GM12878 (cell line): ENCODE measurements around the gene ADSS2. TPM values are rescaled to one million over a fixed set of nuclear protein-coding genes. Genes with fewer than 3 reads are reported as not detected.
A peak's percentile ranks its signal among the peaks of the same experiment; 100 is the strongest.

Source experiments
- ASH2L ChIP-seq: fragments of 300-600, 200-600 bp; sonication (generic); IDR thresholded peaks from 2 replicates; pipeline ENCODE4 v1.6.1; 2017; ENCODE audit warnings: low read depth, mild to moderate bottlenecking, borderline replicate concordance
- ATF7 ChIP-seq: fragments of 450-650 bp; IDR thresholded peaks from 2 replicates; pipeline ENCODE4 v1.6.1; 2016; ENCODE audit warnings: low read depth, mild to moderate bottlenecking
- BHLHE40 ChIP-seq, 2 experiments: fragments of 450-650 bp in 1 of 2; IDR thresholded peaks; 2 replicates each; pipeline ENCODE4 v1.6.1; 2011 to 2017; ENCODE audit warnings: low read depth in 2 of 2, borderline replicate concordance in 1 of 2, improper control_type of control experiment in 1 of 2, low read length in 1 of 2, mild to moderate bottlenecking in 1 of 2
- CHD2 ChIP-seq: IDR thresholded peaks from 2 replicates; pipeline ENCODE4 v1.6.1; 2011; ENCODE audit warnings: low read depth, low read length, improper control_type of control experiment, borderline replicate concordance
- EP300 ChIP-seq, 2 experiments: fragments of 150-350 bp in 1 of 2; IDR thresholded peaks; 2 replicates each; pipeline ENCODE4 v1.6.1; 2011 to 2012; ENCODE audit warnings: low read depth in 2 of 2, low read length in 2 of 2, borderline replicate concordance in 1 of 2, improper control_type of control experiment in 1 of 2, inconsistent platforms in 1 of 2; ENCODE audit not compliant: control insufficient read depth in 1 of 2
- EZH2 ChIP-seq: IDR thresholded peaks from 2 replicates; pipeline ENCODE4 v1.6.1; 2012; ENCODE audit warnings: low read depth, mild to moderate bottlenecking, control low read depth, inconsistent platforms, low read length, borderline replicate concordance; ENCODE audit not compliant: control insufficient read depth
- FOS ChIP-seq: IDR thresholded peaks from 3 replicates; pipeline ENCODE4 v1.6.1; 2011; ENCODE audit warnings: borderline replicate concordance; ENCODE audit not compliant: insufficient read length; ENCODE audit errors: extremely low read depth
- FOXM1 ChIP-seq: IDR thresholded peaks from 2 replicates; pipeline ENCODE4 v1.6.1; 2012; ENCODE audit warnings: low read depth, mild to moderate bottlenecking, inconsistent platforms, low read length, moderate library complexity
- GATAD2B ChIP-seq: fragments of 450-650 bp; conservative IDR thresholded peaks from 2 replicates; pipeline ENCODE4 v1.6.1; 2017; ENCODE audit warnings: low read depth, mild to moderate bottlenecking, moderate library complexity
- IKZF2 ChIP-seq, 2 experiments: fragments of 450-650 bp; IDR thresholded peaks; 2 replicates each; pipeline ENCODE4 v1.6.1; 2017; ENCODE audit warnings: mild to moderate bottlenecking in 2 of 2, moderate library complexity in 2 of 2
- MEF2A ChIP-seq: IDR thresholded peaks from 2 replicates; pipeline ENCODE4 v1.6.1; 2011; ENCODE audit warnings: low read depth, mild to moderate bottlenecking, low read length, moderate library complexity; ENCODE audit not compliant: insufficient read depth
- MXI1 ChIP-seq: fragments of 150-350 bp; IDR thresholded peaks from 2 replicates; pipeline ENCODE4 v1.6.1; 2011; ENCODE audit warnings: low read depth, mild to moderate bottlenecking, inconsistent platforms, low read length, improper control_type of control experiment
- NFXL1 ChIP-seq: fragments of 450-650 bp; IDR thresholded peaks from 2 replicates; pipeline ENCODE4 v1.6.1; 2017; ENCODE audit warnings: antibody characterized with exemption, mild to moderate bottlenecking, borderline replicate concordance
- POLR2A ChIP-seq: IDR thresholded peaks from 2 replicates; pipeline ENCODE4 v1.6.1; 2011; ENCODE audit warnings: low read depth, mild to moderate bottlenecking, low read length
- POLR2AphosphoS2 ChIP-seq: IDR thresholded peaks from 2 replicates; pipeline ENCODE4 v1.6.1; 2011; ENCODE audit warnings: low read depth, mild to moderate bottlenecking, low read length, improper control_type of control experiment, moderate library complexity
- RBBP5 ChIP-seq: fragments of 200-600 bp; sonication (generic); conservative IDR thresholded peaks from 2 replicates; pipeline ENCODE4 v1.6.1; 2016
- RELA ChIP-seq: fragments of 450-650 bp; IDR thresholded peaks from 2 replicates; pipeline ENCODE4 v1.8.0; 2014; ENCODE audit warnings: borderline replicate concordance; ENCODE audit not compliant: partially characterized antibody
- RUNX3 ChIP-seq: IDR thresholded peaks from 2 replicates; pipeline ENCODE4 v1.6.1; 2012; ENCODE audit warnings: low read length, inconsistent platforms
- SIN3A ChIP-seq: IDR thresholded peaks from 2 replicates; pipeline ENCODE4 v1.6.1; 2012; ENCODE audit warnings: low read depth, low read length, improper control_type of control experiment
- SREBF1 ChIP-seq: IDR thresholded peaks from 2 replicates; pipeline ENCODE4 v1.6.1; 2012; ENCODE audit warnings: mild to moderate bottlenecking, low read length
- SRF ChIP-seq, 2 experiments: IDR thresholded peaks; 2 replicates each; pipeline ENCODE4 v1.6.1; 2011; ENCODE audit warnings: low read depth in 2 of 2, low read length in 2 of 2, mild to moderate bottlenecking in 1 of 2, moderate library complexity in 1 of 2
- TARDBP ChIP-seq: IDR thresholded peaks from 2 replicates; pipeline ENCODE4 v1.6.1; 2016; ENCODE audit warnings: borderline replicate concordance
- ZNF384 ChIP-seq: IDR thresholded peaks from 2 replicates; pipeline ENCODE4 v1.6.1; 2012; ENCODE audit warnings: low read depth, mild to moderate bottlenecking, low read length, improper control_type of control experiment, borderline replicate concordance
- polyA plus RNA-seq, 11 experiments: library from polyadenylated mRNA; depleted of rRNA in 4 of 11; unstranded in 6 of 11; stranded (reverse) in 5 of 11; fragments of >200 nt; fragmentation: Nextera tagmentation in 4 of 11; fragmentation: Illumina TruSeq in 1 of 11; extraction: Ambion mirVana in 4 of 11; extraction: Trizol in 1 of 11; gene quantifications; 1 replicate in 1 of 11; 2 replicates in 10 of 11; pipeline versions ENCODE4 v1.2.1 to v1.2.3, GENCODE V29; 2011 to 2016; ENCODE audit warnings: inconsistent platforms in 2 of 11, missing spikeins in 2 of 11, low read depth in 1 of 11
- total RNA-seq, 4 experiments: library from RNA; depleted of rRNA in 3 of 4; stranded (reverse); fragments of >200 nt in 3 of 4; fragmentation: Illumina TruSeq in 1 of 4; extraction: Trizol in 1 of 4; gene quantifications; 2 replicates each; pipeline versions ENCODE4 v1.2.1 to v1.2.3, GENCODE V29; 2013 to 2021
- TF ChIP-seq, protein P1 (sequence below): IDR thresholded peaks from 2 replicates; pipeline ENCODE4 v1.6.1; 2012; ENCODE audit warnings: low read depth, low read length, improper control_type of control experiment
- TF ChIP-seq, protein P2 (sequence below): IDR thresholded peaks from 2 replicates; pipeline ENCODE4 v1.6.1; 2012; ENCODE audit warnings: low read length, inconsistent platforms
- TF ChIP-seq, protein P3 (sequence below): fragments of 450-650 bp; IDR thresholded peaks from 2 replicates; pipeline ENCODE4 v1.6.1; 2017; ENCODE audit warnings: borderline replicate concordance
- TF ChIP-seq, protein P4 (sequence below): IDR thresholded peaks from 2 replicates; pipeline ENCODE4 v1.6.1; 2011; ENCODE audit warnings: mild to moderate bottlenecking, low read depth, low read length, moderate library complexity; ENCODE audit not compliant: insufficient replicate concordance

Gene ADSS2
- total and polyA plus RNA-seq, 10 of the 15 experiments (the other 5 are each of a cell fraction or from before 2014, with no cell fraction given): 8.1 to 49.3 (median 40.6) TPM

DNA sequence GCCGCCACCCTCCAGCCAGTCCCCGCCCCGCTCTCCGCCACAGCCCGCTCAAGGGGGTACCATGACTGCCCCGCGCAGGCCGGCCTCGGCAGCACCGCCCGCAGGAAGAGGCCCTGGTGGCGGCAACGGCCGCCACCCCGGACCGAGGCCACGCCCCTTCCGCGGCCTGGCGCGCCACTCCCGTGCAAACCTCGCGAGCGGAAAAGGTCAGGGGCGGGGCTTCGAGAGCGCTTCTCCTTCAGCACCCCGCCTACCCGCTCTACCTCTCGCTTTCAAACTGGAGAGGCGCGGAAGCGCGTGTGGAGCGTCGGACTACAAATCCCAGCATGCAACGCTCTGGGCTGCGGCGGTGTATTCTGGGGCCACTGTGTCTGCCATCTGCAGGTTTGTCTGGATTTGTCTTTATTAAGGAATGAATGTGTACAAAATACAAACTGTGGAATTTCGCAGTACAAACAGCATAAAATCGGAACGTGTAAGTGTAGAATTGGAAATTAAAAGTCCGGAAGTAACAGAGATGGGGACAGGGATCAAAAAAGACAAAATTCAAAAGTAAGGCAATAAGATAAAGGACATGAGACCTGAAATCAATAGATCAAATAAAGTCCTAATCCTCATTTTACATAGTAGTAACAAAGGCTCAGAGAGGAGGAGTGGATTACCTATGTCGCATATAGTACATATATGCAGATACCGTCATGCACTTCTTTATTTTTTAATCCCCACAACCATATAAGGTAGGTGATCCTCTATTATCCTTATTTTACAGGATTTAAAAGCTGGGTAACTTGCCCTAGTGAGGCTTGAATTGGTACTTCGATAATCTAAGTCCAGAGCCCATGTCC lies 464 bp upstream of the ADSS2 start (continued):
- TF ChIP-seq CHD2: peak; percentile 97
- peak; percentile 4; the same call in 1 of the 2 replicates for TF ChIP-seq GATAD2B
- peak; percentile 76 for TF ChIP-seq RUNX3
- TF ChIP-seq SREBF1: peak; percentile 73
- no peak for TF ChIP-seq EP300 (IDR thresholded peaks at IDR 0.05; ENCODE audit: borderline replicate concordance in 1 of 2, control insufficient read depth in 1 of 2, low read depth in 2 of 2, low read length in 2 of 2)
- TF ChIP-seq ZNF384: no peak
- TF ChIP-seq TARDBP: 0 out of 2 replicates have a peak, but pooled peaks have one; percentile 67
- TF ChIP-seq EZH2: no peak
- TF ChIP-seq ASH2L: no peak
- TF ChIP-seq, protein P1, sequence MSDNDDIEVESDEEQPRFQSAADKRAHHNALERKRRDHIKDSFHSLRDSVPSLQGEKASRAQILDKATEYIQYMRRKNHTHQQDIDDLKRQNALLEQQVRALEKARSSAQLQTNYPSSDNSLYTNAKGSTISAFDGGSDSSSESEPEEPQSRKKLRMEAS: peak; percentile 54
- peak; percentile 34 for TF ChIP-seq RELA
- TF ChIP-seq, protein P2, sequence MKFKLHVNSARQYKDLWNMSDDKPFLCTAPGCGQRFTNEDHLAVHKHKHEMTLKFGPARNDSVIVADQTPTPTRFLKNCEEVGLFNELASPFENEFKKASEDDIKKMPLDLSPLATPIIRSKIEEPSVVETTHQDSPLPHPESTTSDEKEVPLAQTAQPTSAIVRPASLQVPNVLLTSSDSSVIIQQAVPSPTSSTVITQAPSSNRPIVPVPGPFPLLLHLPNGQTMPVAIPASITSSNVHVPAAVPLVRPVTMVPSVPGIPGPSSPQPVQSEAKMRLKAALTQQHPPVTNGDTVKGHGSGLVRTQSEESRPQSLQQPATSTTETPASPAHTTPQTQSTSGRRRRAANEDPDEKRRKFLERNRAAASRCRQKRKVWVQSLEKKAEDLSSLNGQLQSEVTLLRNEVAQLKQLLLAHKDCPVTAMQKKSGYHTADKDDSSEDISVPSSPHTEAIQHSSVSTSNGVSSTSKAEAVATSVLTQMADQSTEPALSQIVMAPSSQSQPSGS: no peak
- TF ChIP-seq, protein P3, sequence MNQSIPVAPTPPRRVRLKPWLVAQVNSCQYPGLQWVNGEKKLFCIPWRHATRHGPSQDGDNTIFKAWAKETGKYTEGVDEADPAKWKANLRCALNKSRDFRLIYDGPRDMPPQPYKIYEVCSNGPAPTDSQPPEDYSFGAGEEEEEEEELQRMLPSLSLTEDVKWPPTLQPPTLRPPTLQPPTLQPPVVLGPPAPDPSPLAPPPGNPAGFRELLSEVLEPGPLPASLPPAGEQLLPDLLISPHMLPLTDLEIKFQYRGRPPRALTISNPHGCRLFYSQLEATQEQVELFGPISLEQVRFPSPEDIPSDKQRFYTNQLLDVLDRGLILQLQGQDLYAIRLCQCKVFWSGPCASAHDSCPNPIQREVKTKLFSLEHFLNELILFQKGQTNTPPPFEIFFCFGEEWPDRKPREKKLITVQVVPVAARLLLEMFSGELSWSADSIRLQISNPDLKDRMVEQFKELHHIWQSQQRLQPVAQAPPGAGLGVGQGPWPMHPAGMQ: no peak
- peak; percentile 57 to 58; a peak in 2 of 4 replicates for TF ChIP-seq SRF (IDR thresholded peaks at IDR 0.05; ENCODE audit: low read depth in 2 of 2, low read length in 2 of 2)
- TF ChIP-seq IKZF2 (IDR thresholded peaks at IDR 0.05): peak in 1 of 2 experiments; percentile 23; a peak in 1 of 4 replicates
- TF ChIP-seq NFXL1: no peak
- TF ChIP-seq MXI1: peak; percentile 20
- TF ChIP-seq FOS: no peak
- TF ChIP-seq MEF2A: 0 out of 2 replicates have a peak, but pooled peaks have one; percentile 41
- TF ChIP-seq BHLHE40 (IDR thresholded peaks at IDR 0.05; ENCODE audit: borderline replicate concordance in 1 of 2, low read depth in 2 of 2, low read length in 1 of 2): peak; percentile 60 to 76; a peak in 3 of 4 replicates
- TF ChIP-seq SIN3A: no peak; the same call in 1 of the 2 replicates
- TF ChIP-seq, protein P4, sequence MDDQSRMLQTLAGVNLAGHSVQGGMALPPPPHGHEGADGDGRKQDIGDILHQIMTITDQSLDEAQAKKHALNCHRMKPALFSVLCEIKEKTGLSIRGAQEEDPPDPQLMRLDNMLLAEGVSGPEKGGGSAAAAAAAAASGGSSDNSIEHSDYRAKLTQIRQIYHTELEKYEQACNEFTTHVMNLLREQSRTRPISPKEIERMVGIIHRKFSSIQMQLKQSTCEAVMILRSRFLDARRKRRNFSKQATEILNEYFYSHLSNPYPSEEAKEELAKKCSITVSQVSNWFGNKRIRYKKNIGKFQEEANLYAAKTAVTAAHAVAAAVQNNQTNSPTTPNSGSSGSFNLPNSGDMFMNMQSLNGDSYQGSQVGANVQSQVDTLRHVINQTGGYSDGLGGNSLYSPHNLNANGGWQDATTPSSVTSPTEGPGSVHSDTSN: no peak
- TF ChIP-seq ATF7: no peak
- TF ChIP-seq FOXM1: no peak
- no peak for TF ChIP-seq POLR2A
- TF ChIP-seq POLR2AphosphoS2: 0 out of 2 replicates have a peak, but pooled peaks have one; percentile 17
- no peak for TF ChIP-seq RBBP5
